AG10803 (cell line): Measurements from ENCODE around the gene CEP128.

Experiments
- DNase-seq: peaks from one replicate; pipeline ENCODE4 v3.0.0; 2010; ENCODE audit warnings: low read depth
- H3K4me3 ChIP-seq: 2 replicates; pipeline ENCODE4 v1.5.1; 2011; ENCODE audit warnings: mild to moderate bottlenecking, low read length, control low read depth
- CTCF ChIP-seq: conservative IDR thresholded peaks from 2 replicates; pipeline ENCODE4 v1.5.1; 2011; ENCODE audit warnings: mild to moderate bottlenecking, low read length, control low read depth, inconsistent platforms

CEP128 gene

GRCh38 chr14:80981156-80981555, 39.6 kb upstream of the CEP128 start:
- TF ChIP-seq CTCF = no peak
- H3K4me3 ChIP-seq = no peak overlapping the region
- no peak for DNase-seq

GRCh38 chr14:80979951-80980350, 38.4 kb upstream of the CEP128 start:
- TF ChIP-seq CTCF = no peak

GRCh38 chr14:80978403-80978802, 36.9 kb upstream of the CEP128 start:
- TF ChIP-seq CTCF = no peak
- H3K4me3 ChIP-seq = no peak overlapping the region
- no peak for DNase-seq

More at GRCh38 chr14:80979951-80980350, 38.4 kb upstream of the CEP128 start:
- no peak for DNase-seq
- no peak overlapping the region for H3K4me3 ChIP-seq

GRCh38 chr14:80977221-80977620, 35.7 kb upstream of the CEP128 start:
- 0 out of 2 replicates have a peak, but pooled peaks have one; percentile 13 for TF ChIP-seq CTCF
- no peak for DNase-seq
- H3K4me3 ChIP-seq = no peak overlapping the region

- H3K4me3 ChIP-seq = no peak overlapping the region
- TF ChIP-seq CTCF = no peak
- DNase-seq = no peak
These were observed 33.1 kb upstream of the CEP128 start for GRCh38 chr14:80974679-80975078.

GRCh38 chr14:80973931-80974641, 32.5 kb upstream of the CEP128 start:
- TF ChIP-seq CTCF = no peak
- DNase-seq = peak; percentile 92
- no peak overlapping the region for H3K4me3 ChIP-seq

- no peak overlapping the region for H3K4me3 ChIP-seq
- no peak for TF ChIP-seq CTCF
- DNase-seq = peak; percentile 31
These were observed 23.5 kb upstream of the CEP128 start for GRCh38 chr14:80965037-80965436.
